ENCODE results near the gene XXYLT1.

GRCh38 chr3:195086885-195087284 lies 184.1 kb downstream of the XXYLT1 start:
- TF ChIP-seq, protein P1, sequence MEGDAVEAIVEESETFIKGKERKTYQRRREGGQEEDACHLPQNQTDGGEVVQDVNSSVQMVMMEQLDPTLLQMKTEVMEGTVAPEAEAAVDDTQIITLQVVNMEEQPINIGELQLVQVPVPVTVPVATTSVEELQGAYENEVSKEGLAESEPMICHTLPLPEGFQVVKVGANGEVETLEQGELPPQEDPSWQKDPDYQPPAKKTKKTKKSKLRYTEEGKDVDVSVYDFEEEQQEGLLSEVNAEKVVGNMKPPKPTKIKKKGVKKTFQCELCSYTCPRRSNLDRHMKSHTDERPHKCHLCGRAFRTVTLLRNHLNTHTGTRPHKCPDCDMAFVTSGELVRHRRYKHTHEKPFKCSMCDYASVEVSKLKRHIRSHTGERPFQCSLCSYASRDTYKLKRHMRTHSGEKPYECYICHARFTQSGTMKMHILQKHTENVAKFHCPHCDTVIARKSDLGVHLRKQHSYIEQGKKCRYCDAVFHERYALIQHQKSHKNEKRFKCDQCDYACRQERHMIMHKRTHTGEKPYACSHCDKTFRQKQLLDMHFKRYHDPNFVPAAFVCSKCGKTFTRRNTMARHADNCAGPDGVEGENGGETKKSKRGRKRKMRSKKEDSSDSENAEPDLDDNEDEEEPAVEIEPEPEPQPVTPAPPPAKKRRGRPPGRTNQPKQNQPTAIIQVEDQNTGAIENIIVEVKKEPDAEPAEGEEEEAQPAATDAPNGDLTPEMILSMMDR (IDR thresholded peaks at IDR 0.05; ENCODE audit: low read depth, low read length, poor library complexity, severe bottlenecking) = no peak
- TF ChIP-seq EZH2phosphoT487 (IDR thresholded peaks at IDR 0.05; ENCODE audit: borderline replicate concordance, low read length) = no peak

All from DOHH2 (cell line).